Measurements from ENCODE around the gene CSNK1A1. TPM values are rescaled to one million over a fixed set of nuclear protein-coding genes. Genes with fewer than 3 reads are reported as not detected.

The CSNK1A1 gene
- total RNA-seq, 1 experiment from 2014 or later = 263 TPM

DNA sequence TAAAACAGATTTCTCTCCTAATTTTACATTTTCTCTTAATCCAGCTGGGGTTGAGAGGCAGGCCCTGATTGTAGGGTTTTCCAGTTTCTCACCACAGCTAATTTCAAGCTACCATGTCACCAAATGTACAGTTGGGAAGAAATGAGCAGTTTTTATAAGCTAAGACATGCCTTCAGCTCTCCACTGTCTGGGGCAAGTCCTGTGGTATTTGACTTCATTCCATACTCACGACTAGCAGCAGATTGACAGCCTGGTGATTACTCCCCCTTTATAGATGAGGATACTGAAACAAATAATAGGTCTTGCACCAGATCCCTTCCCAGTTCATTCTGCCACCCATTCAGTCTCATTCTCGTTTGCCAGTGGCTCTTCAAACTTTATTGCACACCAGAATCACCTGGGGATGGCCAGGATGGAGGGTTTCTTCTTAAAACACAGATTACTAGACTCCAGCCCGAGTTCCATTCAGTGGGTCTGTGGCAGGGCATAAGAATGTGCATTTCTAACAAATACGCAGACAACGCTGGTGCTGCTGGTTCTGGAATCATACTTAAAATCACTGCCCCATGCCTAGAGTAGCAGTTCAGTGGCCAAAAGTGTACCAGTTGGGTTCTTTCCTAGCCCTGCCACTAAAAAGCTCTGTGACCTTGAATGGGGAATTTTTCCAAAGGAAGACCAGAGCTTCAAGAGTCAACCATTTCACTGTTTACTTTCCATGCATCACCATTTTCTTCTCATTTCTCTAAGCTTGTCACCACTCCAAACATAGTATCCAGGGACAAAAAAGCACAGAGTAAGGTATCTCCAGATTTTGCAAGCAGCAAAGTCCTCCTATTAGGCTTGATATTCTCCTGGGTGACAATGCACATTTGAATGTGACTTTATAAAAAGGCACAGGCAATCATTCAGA lies 64.3 kb downstream of the CSNK1A1 start (continued):
- TF ChIP-seq, protein P1, sequence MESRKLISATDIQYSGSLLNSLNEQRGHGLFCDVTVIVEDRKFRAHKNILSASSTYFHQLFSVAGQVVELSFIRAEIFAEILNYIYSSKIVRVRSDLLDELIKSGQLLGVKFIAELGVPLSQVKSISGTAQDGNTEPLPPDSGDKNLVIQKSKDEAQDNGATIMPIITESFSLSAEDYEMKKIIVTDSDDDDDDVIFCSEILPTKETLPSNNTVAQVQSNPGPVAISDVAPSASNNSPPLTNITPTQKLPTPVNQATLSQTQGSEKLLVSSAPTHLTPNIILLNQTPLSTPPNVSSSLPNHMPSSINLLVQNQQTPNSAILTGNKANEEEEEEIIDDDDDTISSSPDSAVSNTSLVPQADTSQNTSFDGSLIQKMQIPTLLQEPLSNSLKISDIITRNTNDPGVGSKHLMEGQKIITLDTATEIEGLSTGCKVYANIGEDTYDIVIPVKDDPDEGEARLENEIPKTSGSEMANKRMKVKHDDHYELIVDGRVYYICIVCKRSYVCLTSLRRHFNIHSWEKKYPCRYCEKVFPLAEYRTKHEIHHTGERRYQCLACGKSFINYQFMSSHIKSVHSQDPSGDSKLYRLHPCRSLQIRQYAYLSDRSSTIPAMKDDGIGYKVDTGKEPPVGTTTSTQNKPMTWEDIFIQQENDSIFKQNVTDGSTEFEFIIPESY (IDR thresholded peaks at IDR 0.05; ENCODE audit: extremely low read depth, insufficient replicate concordance, low read length) = no peak
- TF ChIP-seq ZFX (IDR thresholded peaks at IDR 0.05) (no peak), EZH2 (IDR thresholded peaks at IDR 0.05) (no peak), POLR2AphosphoS5 (IDR thresholded peaks at IDR 0.05; ENCODE audit: low read depth, low read length) (no peak)

- RAD21 ChIA-PET (ENCODE audit: low non-redundant PET in 1 of 2, low total read pairs in 2 of 2, uncharacterized antibody in 2 of 2, unreplicated experiment in 2 of 2) = interaction anchor here in 1 of 2 experiments (0.5 kb wide), 1 partner anchor 41 kb away, joined by 5 read pairs; no protein-coding TSS in a partner anchor
- peak overlapping the region; percentile 60 for H3K9ac ChIP-seq (ENCODE audit: low read length)
- no peaks in the 10 kb centered on the region for H3K9me3 ChIP-seq (ENCODE audit: control insufficient read depth in 1 of 2, insufficient read depth in 1 of 2, low read depth in 1 of 2, low read length in 2 of 2)
- no peaks in the 10 kb centered on the region for H3K27me3 ChIP-seq (ENCODE audit: insufficient read depth, low read length)
- peak overlapping the region; percentile 70 for H3K4me2 ChIP-seq (ENCODE audit: low read length)
- BruUV-seq (replicated peaks) = TSS peak; percentile 62
- no peaks in the 10 kb centered on the region for H3K9me2 ChIP-seq (ENCODE audit: insufficient read depth)
- peak; percentile 84 for ATAC-seq
- peak; percentile 90 for DNase-seq (ENCODE audit: low read depth, low spot score)
- CTCF ChIA-PET = interaction anchor here (0.7 to 1.5 kb wide), 4 partner anchors 9 to 79 kb away, joined by 3 to 4 read pairs (median 3); no protein-coding TSS in a partner anchor
- peaks cover 28 to 75% of the 10 kb centered on the region in 2 experiments for H3K4me1 ChIP-seq (ENCODE audit: control insufficient read depth in 1 of 2, insufficient read depth in 2 of 2, low read length in 2 of 2)
- no peaks in the 10 kb centered on the region for H3K79me2 ChIP-seq (ENCODE audit: insufficient read depth, low read length)
- no peaks in the 10 kb centered on the region for H3K36me3 ChIP-seq (ENCODE audit: control insufficient read depth in 1 of 2, insufficient read depth in 2 of 2, low read length in 2 of 2)
- peak overlapping the region; percentile 65 for H3K27ac ChIP-seq (ENCODE audit: low read depth, low read length)
- intact Hi-C loops (cut with micrococcal nuclease) = loop anchor here (5.0 kb wide), 1 partner anchor 39 kb away; no protein-coding TSS in a partner anchor
- no peak overlapping the region for H2AFZ ChIP-seq (ENCODE audit: low read depth, low read length, poor library complexity, severe bottlenecking)
- no peaks in the 10 kb centered on the region for H4K20me1 ChIP-seq (ENCODE audit: insufficient read depth)
- POLR2A ChIA-PET = interaction anchor here (0.8 to 1.3 kb wide), 4 partner anchors 9 to 76 kb away, joined by 3 to 5 read pairs (median 3); partner anchors contain the start of gene CSNK1A1
- peak overlapping the region in 1 of 2 experiments; percentile 20; a peak in 1 of 4 replicates for H3K4me3 ChIP-seq (replicated peaks in 1 of 2; ENCODE audit: low read depth in 1 of 2, low read length in 2 of 2)
- TF ChIP-seq SRF (IDR thresholded peaks at IDR 0.05; ENCODE audit: low read depth) (peak; percentile 46; the same call in 1 of the 2 replicates), FOSL1 (IDR thresholded peaks at IDR 0.05; ENCODE audit: low read depth) (peak; percentile 81), REST (IDR thresholded peaks at IDR 0.05; ENCODE audit: low read depth) (no peak), JUND (IDR thresholded peaks at IDR 0.05) (peak; percentile 33), EGR1 (IDR thresholded peaks at IDR 0.05; ENCODE audit: low read depth) (peak; percentile 36; the same call in 1 of the 2 replicates), EZH2 (IDR thresholded peaks at IDR 0.05) (no peak), ATF3 (IDR thresholded peaks at IDR 0.05) (no peak), ZFX (IDR thresholded peaks at IDR 0.05) (no peak)
- TF ChIP-seq, protein P1 (IDR thresholded peaks at IDR 0.05; ENCODE audit: extremely low read depth, insufficient replicate concordance, low read length) = no peak
- TF ChIP-seq, protein P2, sequence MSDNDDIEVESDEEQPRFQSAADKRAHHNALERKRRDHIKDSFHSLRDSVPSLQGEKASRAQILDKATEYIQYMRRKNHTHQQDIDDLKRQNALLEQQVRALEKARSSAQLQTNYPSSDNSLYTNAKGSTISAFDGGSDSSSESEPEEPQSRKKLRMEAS (IDR thresholded peaks at IDR 0.05) = peak; percentile 68; the same call in 1 of the 2 replicates
Measured at GRCh38 chr5:149485655-149486615, 65.3 kb downstream of the CSNK1A1 start.
